Activated naive CD4-positive, alpha-beta T cell treated with anti-CD3 and anti-CD28 coated beads, Interleukin-2, amount 10 ng/mL, durations not matched to agents 7 days and 5 days (primary cell): Measurements from ENCODE around the gene MAJIN.

Source experiments
- CTCF ChIA-PET: fragments of 350-600 bp; sonication (Branson Sonifier 250); formaldehyde crosslinking; loops from one replicate; lab custom pipeline; 2021; ENCODE audit warnings: antibody characterized with exemption; lab: Charles Lee
- DNase-seq: peaks from one replicate; pipeline ENCODE4 v3.0.0-alpha.2; 2020
- H3K27ac Mint-ChIP-seq: one replicate; pipeline ENCODE4 v1.8.0; 2021; ENCODE audit warnings: mild to moderate bottlenecking, moderate library complexity, mixed read lengths
- H3K27me3 Mint-ChIP-seq: one replicate; pipeline ENCODE4 v1.8.0; 2021; ENCODE audit warnings: mild to moderate bottlenecking, mixed read lengths
- H3K36me3 Mint-ChIP-seq: one replicate; pipeline ENCODE4 v1.8.0; 2021; ENCODE audit warnings: mixed read lengths
- H3K4me1 Mint-ChIP-seq: one replicate; pipeline ENCODE4 v1.8.0; 2021; ENCODE audit warnings: mixed read lengths
- H3K4me3 Mint-ChIP-seq: one replicate; pipeline ENCODE4 v1.8.0; 2021; ENCODE audit warnings: mild to moderate bottlenecking, moderate library complexity, mixed read lengths
- H3K9me3 Mint-ChIP-seq: one replicate; pipeline ENCODE4 v1.8.0; 2021; ENCODE audit warnings: mixed read lengths

Gene MAJIN

GRCh38 chr11:64933213-64933934 lies 38.5 kb downstream of the MAJIN start:
- Mint-ChIP-seq H3K4me3 (no peak overlapping the region), H3K27ac (no peak overlapping the region), H3K9me3 (no peaks in the 10 kb centered on the region), H3K27me3 (peaks cover 7% of the 10 kb centered on the region), H3K4me1 (no peaks in the 10 kb centered on the region), H3K36me3 (peaks cover 13% of the 10 kb centered on the region)
- DNase-seq = no peak
- CTCF ChIA-PET = no interaction called here

DNA sequence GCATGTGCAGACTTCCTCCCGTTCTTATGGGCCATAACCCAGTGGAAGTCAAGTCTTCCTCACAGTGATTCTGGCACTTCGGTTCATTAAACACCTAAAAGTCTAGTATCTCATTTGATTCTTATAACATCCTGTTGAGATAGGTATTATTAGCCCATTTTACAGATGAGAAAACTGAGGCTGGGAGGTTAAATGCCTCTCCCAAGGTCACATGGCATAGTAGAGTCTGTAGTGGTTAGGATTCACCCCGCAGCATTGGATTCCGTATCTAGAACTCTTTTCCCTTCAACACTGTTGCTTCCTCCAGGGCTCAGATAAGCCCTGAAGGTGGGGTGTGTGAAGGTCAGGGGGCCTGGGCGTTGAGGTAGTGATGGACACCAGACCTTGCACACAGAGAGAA lies 39.6 kb downstream of the MAJIN start:
- Mint-ChIP-seq H3K36me3 (peaks cover 16% of the 10 kb centered on the region), H3K9me3 (no peaks in the 10 kb centered on the region), H3K4me1 (no peaks in the 10 kb centered on the region), H3K27ac (no peak overlapping the region), H3K4me3 (no peak overlapping the region), H3K27me3 (peaks cover 2% of the 10 kb centered on the region)
- CTCF ChIA-PET = no interaction called here
- no peak for DNase-seq

DNA sequence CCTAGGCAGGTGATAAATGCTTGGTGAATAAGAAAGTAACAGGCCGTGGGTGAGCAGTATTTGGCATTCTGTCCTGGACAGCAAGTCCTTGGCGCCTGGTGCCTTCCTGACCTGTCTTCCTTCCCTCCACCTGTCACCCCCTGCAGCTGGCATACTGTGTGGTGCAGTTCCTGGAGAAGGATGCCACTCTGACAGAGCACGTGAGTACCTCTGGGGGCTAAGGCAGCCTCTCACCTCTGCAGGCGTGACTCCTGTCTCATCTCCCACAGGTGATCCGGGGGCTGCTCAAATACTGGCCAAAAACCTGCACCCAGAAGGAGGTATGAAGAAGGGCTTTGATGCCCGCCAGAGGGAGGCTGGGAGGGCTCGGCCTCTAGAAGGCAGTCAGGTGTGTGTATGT lies 40.6 kb downstream of the MAJIN start:
- Mint-ChIP-seq H3K27me3 (no peaks in the 10 kb centered on the region), H3K9me3 (no peaks in the 10 kb centered on the region)

DNA sequence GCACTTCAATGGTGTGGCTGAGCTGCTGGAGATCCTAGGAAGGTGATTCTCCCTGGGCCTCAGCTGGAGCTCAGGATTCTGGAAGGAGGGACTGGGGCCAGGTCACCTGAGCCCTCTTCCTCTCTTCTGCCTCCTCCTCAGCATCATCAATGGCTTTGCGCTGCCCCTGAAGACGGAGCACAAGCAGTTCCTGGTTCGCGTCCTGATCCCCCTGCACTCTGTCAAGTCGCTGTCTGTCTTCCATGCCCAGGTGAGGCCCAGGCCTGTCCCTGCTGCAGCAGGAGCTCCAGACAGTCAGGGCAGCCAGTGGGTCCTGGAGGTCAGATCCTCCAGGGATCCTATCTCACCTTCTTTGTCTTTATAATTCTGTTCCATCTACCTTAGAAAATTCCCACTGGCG lies 41.6 kb downstream of the MAJIN start:
- CTCF ChIA-PET = no interaction called here
- Mint-ChIP-seq H3K4me3 (no peak overlapping the region), H3K4me1 (peaks cover under 1% of the 10 kb centered on the region), H3K9me3 (no peaks in the 10 kb centered on the region), H3K27me3 (peaks cover 1% of the 10 kb centered on the region), H3K27ac (no peak overlapping the region), H3K36me3 (peaks cover 18% of the 10 kb centered on the region)
- no peak for DNase-seq

More for the DNA sequence above, 40.6 kb downstream of the MAJIN start:
- no peak overlapping the region for H3K4me3 Mint-ChIP-seq
- H3K27ac Mint-ChIP-seq = no peak overlapping the region
- DNase-seq = no peak
- CTCF ChIA-PET = no interaction called here
- H3K4me1 Mint-ChIP-seq = no peaks in the 10 kb centered on the region
- peaks cover 18% of the 10 kb centered on the region for H3K36me3 Mint-ChIP-seq

- Mint-ChIP-seq H3K4me1 (peaks cover 5% of the 10 kb centered on the region), H3K36me3 (peaks cover 20% of the 10 kb centered on the region), H3K9me3 (no peaks in the 10 kb centered on the region), H3K27ac (no peak overlapping the region), H3K4me3 (no peak overlapping the region), H3K27me3 (peaks cover 5% of the 10 kb centered on the region)
- CTCF ChIA-PET = no interaction called here
- DNase-seq = no peak
Measured at GRCh38 chr11:64929625-64930024, 42.3 kb downstream of the MAJIN start.

GRCh38 chr11:64928957-64929356 lies 43.0 kb downstream of the MAJIN start:
- CTCF ChIA-PET = no interaction called here
- no peaks in the 10 kb centered on the region for H3K9me3 Mint-ChIP-seq
- H3K4me3 Mint-ChIP-seq = no peak overlapping the region
- peaks cover 9% of the 10 kb centered on the region for H3K27me3 Mint-ChIP-seq
- no peak overlapping the region for H3K27ac Mint-ChIP-seq
- peaks cover 20% of the 10 kb centered on the region for H3K36me3 Mint-ChIP-seq
- DNase-seq = no peak
- peaks cover 10% of the 10 kb centered on the region for H3K4me1 Mint-ChIP-seq

- H3K4me1 Mint-ChIP-seq = peaks cover 18% of the 10 kb centered on the region
- DNase-seq = no peak
- no peaks in the 10 kb centered on the region for H3K9me3 Mint-ChIP-seq
- no peak overlapping the region for H3K27ac Mint-ChIP-seq
- H3K36me3 Mint-ChIP-seq = peaks cover 14% of the 10 kb centered on the region
- no peak overlapping the region for H3K4me3 Mint-ChIP-seq
- CTCF ChIA-PET = no interaction called here
- peaks cover 9% of the 10 kb centered on the region for H3K27me3 Mint-ChIP-seq
Measured at GRCh38 chr11:64926689-64927088, 45.2 kb downstream of the MAJIN start.

DNA sequence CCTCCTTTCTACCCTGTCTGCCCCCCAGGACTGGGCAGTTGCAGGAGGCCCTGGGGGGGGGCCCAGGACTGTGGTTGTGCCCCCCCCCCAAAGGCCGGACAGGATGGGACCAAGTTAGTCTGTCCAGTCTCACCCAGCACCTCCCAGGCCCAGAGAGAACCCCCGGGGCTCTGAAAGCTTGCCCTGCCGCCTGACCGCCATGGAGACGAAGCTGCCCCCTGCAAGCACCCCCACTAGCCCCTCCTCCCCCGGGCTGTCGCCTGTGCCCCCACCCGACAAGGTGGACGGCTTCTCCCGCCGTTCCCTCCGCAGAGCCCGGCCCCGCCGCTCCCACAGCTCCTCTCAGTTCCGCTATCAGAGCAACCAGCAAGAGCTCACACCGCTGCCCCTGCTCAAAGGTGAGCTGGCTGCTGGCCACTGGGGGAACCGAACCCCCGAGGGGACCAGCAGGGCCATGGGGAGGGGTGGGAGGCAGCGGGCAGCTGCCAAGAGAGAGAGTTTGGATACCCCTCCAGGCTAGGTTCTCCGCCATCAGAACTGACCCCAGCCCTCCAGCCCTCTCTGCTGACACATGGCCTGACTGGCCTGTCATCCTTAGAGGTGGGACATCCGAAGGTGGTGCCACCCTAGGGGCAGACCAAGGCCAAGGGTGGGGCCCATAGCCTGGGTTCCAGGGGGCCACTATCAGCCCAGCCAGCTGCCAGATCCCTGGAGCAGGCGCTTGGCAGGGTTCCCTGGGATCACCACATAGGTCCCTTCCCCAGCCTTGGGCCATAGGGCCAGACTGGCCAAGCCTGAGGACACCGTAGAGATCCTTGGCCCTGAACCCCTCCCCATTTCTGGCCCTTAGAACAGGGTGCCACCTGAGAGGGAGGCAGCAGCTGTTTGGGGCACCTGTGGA lies 46.1 kb downstream of the MAJIN start:
- Mint-ChIP-seq H3K27ac (no peak overlapping the region), H3K27me3 (peaks cover 9% of the 10 kb centered on the region), H3K4me3 (peak overlapping the region; percentile 86), H3K36me3 (peaks cover 12% of the 10 kb centered on the region), H3K9me3 (no peaks in the 10 kb centered on the region), H3K4me1 (peaks cover 20% of the 10 kb centered on the region)
- CTCF ChIA-PET = no interaction called here
- no peak for DNase-seq

GRCh38 chr11:64924910-64925284 lies 47.0 kb downstream of the MAJIN start:
- Mint-ChIP-seq H3K4me1 (peaks cover 20% of the 10 kb centered on the region), H3K27me3 (peaks cover 9% of the 10 kb centered on the region), H3K4me3 (peak overlapping the region; percentile 86), H3K36me3 (peaks cover 6% of the 10 kb centered on the region), H3K9me3 (no peaks in the 10 kb centered on the region), H3K27ac (peak overlapping the region; percentile 78)
- no peak for DNase-seq
- CTCF ChIA-PET = no interaction called here

GRCh38 chr11:64923944-64924909 lies 47.7 kb downstream of the MAJIN start, which contains the start of gene PPP2R5B:
TSS of gene PPP2R5B (plus strand) at chr11:64924689. CDS start at chr11:64925735, 1,046 bp downstream.
- Mint-ChIP-seq H3K27me3 (peaks cover 9% of the 10 kb centered on the region), H3K27ac (peak within 1 kb of the TSS; percentile 99), H3K9me3 (no peaks in the 10 kb centered on the region), H3K4me1 (peaks cover 20% of the 10 kb centered on the region), H3K36me3 (peaks cover 6% of the 10 kb centered on the region), H3K4me3 (peak within 1 kb of the TSS; percentile 86)
- DNase-seq = peak; percentile 95
- CTCF ChIA-PET = no interaction called here

DNA sequence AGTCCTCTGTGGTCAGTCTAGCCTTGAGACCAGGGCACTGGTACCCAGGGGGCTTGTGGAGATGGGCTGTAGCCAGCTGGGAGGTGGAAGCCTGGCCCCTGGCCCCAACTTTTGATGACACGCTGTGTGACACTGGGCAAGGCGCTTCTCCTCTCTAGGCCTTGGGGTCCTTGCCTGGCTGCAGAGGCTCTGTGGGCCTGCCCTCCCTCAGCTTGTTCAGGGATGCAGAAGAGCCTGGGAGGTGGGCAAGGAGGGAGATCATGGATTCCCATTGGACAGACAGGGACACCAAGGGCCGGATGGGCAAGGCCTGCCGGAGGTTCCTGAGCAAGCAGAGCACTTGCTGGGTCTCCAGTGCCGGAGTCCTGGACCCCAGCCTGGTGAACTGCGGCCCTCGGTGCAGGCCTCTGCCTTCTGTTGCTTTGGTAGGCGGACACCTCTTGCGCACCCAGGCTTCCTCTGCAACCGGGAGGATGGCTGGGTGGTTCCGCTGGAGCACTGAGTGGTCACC lies 48.7 kb downstream of the MAJIN start:
- no peaks in the 10 kb centered on the region for H3K9me3 Mint-ChIP-seq
- H3K27ac Mint-ChIP-seq = peak overlapping the region; percentile 99
- peaks cover 9% of the 10 kb centered on the region for H3K27me3 Mint-ChIP-seq
- H3K4me1 Mint-ChIP-seq = peaks cover 24% of the 10 kb centered on the region
- H3K36me3 Mint-ChIP-seq = peaks cover 6% of the 10 kb centered on the region
- CTCF ChIA-PET = interaction anchor here (2.0 kb wide), 1 partner anchor 61 kb away, joined by 4 read pairs; no protein-coding TSS in a partner anchor
- no peak overlapping the region for H3K4me3 Mint-ChIP-seq
- no peak for DNase-seq

DNA sequence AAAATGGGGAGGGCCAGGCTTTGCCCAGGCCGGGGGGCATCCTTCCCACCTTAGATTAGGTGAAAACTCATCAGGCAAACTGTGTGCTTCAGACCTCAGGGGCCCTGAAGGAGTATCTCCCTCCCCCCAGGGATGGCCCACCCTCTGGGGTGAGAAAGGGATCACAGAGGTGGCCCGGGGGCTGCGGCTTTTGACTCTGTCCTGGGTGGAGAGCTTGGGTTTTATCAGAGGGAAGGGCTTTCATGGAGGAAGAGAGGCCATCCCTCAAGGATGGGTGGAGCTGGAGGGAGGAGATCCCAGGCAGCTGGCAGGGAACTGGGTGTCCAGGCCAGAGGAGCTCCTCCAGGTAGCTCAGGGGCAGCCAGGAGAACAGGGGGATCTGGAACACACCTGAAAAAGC lies 50.5 kb downstream of the MAJIN start:
- Mint-ChIP-seq H3K4me1 (peaks cover 36% of the 10 kb centered on the region), H3K27ac (no peak overlapping the region), H3K4me3 (no peak overlapping the region), H3K36me3 (peaks cover 1% of the 10 kb centered on the region), H3K27me3 (peaks cover 9% of the 10 kb centered on the region), H3K9me3 (no peaks in the 10 kb centered on the region)
- no peak for DNase-seq
- CTCF ChIA-PET = interaction anchor here (2.0 kb wide), 1 partner anchor 59 kb away, joined by 4 read pairs; no protein-coding TSS in a partner anchor

GRCh38 chr11:64920124-64920523 lies 51.8 kb downstream of the MAJIN start:
- Mint-ChIP-seq H3K9me3 (no peaks in the 10 kb centered on the region), H3K4me1 (peaks cover 44% of the 10 kb centered on the region), H3K36me3 (peaks cover 1% of the 10 kb centered on the region), H3K27me3 (peaks cover 5% of the 10 kb centered on the region), H3K27ac (no peak overlapping the region), H3K4me3 (no peak overlapping the region)
- CTCF ChIA-PET = interaction anchor here (0.7 kb wide), 1 partner anchor 72 kb away, joined by 3 read pairs; no protein-coding TSS in a partner anchor
- no peak for DNase-seq
